Left renal pelvis (tissue), 4 donors: ENCODE data around the gene OLFM4. TPM values are rescaled to one million over a fixed set of nuclear protein-coding genes. Genes with fewer than 3 reads are reported as not detected.

Source experiments
- DNase-seq, 4 donors: peaks; one replicate each; pipeline ENCODE4 v3.0.0-alpha.2; 2013; ENCODE audit warnings: low read depth in 4 of 4, low spot score in 3 of 4
- polyA plus RNA-seq, 4 donors: library from polyadenylated mRNA; unstranded; fragments of 120-200 nt; gene quantifications; one replicate each; pipeline ENCODE4 v1.2.1, GENCODE V29; 2013; ENCODE audit not compliant: insufficient read length in 4 of 4

Gene OLFM4
- polyA plus RNA-seq = under 1 TPM; 0.18 to 0.83 (median 0.57) TPM

- DNase-seq = no peak
Measured at GRCh38 chr13:53028637-53029203, at the start of gene OLFM4. TSS of gene OLFM4 (plus strand) at chr13:53028813. CDS start at chr13:53028837, 24 bp downstream.

- no peak for DNase-seq
Measured at GRCh38 chr13:52978989-52979388, 49.6 kb upstream of the OLFM4 start.

GRCh38 chr13:52980695-52981094 is 47.9 kb upstream of the OLFM4 start:
- no peak for DNase-seq

GRCh38 chr13:52983836-52984235 is 44.8 kb upstream of the OLFM4 start:
- no peak for DNase-seq

- no peak for DNase-seq
Measured at GRCh38 chr13:52984881-52985363, 43.7 kb upstream of the OLFM4 start.

- no peak for DNase-seq
Measured at GRCh38 chr13:52991344-52992020, 37.1 kb upstream of the OLFM4 start.

- no peak for DNase-seq
Measured at GRCh38 chr13:52992110-52992509, 36.5 kb upstream of the OLFM4 start.

- DNase-seq = no peak
Measured at GRCh38 chr13:52994051-52994450, 34.6 kb upstream of the OLFM4 start.

- DNase-seq = no peak
Measured at GRCh38 chr13:52994865-52995264, 33.7 kb upstream of the OLFM4 start.

GRCh38 chr13:52995946-52996345 is 32.7 kb upstream of the OLFM4 start:
- DNase-seq = no peak

GRCh38 chr13:52997951-52998876 is 30.4 kb upstream of the OLFM4 start:
- DNase-seq = no peak

GRCh38 chr13:52999093-52999696 is 29.4 kb upstream of the OLFM4 start:
- no peak for DNase-seq

- DNase-seq = no peak
Measured at GRCh38 chr13:53001444-53002225, 27.0 kb upstream of the OLFM4 start.

- DNase-seq = no peak
Measured at GRCh38 chr13:53004573-53004972, 24.0 kb upstream of the OLFM4 start.

- no peak for DNase-seq
Measured at GRCh38 chr13:53005626-53006025, 23.0 kb upstream of the OLFM4 start.

- no peak for DNase-seq
Measured at GRCh38 chr13:53007872-53008271, 20.7 kb upstream of the OLFM4 start.

GRCh38 chr13:53010374-53011105 is 18.1 kb upstream of the OLFM4 start:
- DNase-seq = no peak

- no peak for DNase-seq
Measured at GRCh38 chr13:53012707-53013106, 15.9 kb upstream of the OLFM4 start.

- no peak for DNase-seq
Measured at GRCh38 chr13:53013113-53013512, 15.5 kb upstream of the OLFM4 start.
